GM19025 (cell line): Measurements from ENCODE around the gene POLR1D.

ENCODE experiments used
- ATAC-seq: cut with Tn5 transposase; IDR thresholded peaks from one replicate; pipeline ENCODE4 v1.9.1; 2021; ENCODE audit warnings: mild to moderate bottlenecking, low read depth, moderate library complexity; ENCODE audit not compliant: unreplicated experiment

The POLR1D gene

DNA sequence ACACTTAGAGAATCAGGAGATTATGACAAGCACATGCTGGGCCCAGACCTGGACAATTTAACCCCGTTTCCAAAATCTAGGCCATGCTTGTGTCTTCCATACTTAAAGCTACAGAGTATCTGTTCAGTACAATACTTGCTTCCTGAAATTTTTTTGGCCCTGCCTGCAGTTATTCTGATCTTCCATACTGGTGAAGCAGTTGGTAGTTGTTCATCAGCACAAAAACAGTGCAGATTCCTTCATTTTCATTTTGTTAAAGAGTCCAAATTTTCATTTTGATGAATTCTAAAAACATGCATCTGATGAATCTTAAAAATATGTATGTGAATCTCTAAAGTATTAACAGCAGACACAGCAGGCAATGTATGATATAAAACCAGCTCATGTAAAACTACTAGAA lies 49.2 kb downstream of the POLR1D start:
- no peak for ATAC-seq

DNA sequence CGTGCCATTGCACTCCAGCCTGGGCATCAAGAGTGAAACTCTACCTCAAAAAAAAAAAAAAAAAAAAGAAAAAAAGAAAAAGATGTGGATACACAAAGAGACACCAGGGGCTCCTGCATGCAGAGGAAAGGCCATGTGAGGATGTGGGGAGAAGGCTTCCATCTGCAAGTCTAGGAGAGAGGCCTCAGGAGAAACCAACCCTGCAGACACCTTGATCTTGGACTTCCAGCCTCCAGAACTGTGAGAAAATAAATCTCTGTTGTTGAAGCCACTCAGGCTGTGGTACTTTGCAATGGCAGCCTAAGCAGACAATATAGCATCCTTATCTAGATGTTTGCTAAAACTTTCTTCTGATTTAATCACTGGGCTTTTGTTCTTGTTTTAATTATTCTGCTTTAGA lies 50.3 kb downstream of the POLR1D start:
- no peak for ATAC-seq
